HG03103 (cell line): Measurements from ENCODE around the gene CYB5R4.
A peak's percentile ranks its signal among the peaks of the same experiment; 100 is the strongest.
"Not testable (repeated sequence)": the region's sequence is repeated elsewhere in the genome, so short reads cannot be mapped to it uniquely, and the experiment has no call there.

Experiments
- ATAC-seq: cut with Tn5 transposase; IDR thresholded peaks from one replicate; pipeline ENCODE4 v1.9.1; 2021; ENCODE audit warnings: low read depth; ENCODE audit not compliant: unreplicated experiment

Gene CYB5R4

DNA sequence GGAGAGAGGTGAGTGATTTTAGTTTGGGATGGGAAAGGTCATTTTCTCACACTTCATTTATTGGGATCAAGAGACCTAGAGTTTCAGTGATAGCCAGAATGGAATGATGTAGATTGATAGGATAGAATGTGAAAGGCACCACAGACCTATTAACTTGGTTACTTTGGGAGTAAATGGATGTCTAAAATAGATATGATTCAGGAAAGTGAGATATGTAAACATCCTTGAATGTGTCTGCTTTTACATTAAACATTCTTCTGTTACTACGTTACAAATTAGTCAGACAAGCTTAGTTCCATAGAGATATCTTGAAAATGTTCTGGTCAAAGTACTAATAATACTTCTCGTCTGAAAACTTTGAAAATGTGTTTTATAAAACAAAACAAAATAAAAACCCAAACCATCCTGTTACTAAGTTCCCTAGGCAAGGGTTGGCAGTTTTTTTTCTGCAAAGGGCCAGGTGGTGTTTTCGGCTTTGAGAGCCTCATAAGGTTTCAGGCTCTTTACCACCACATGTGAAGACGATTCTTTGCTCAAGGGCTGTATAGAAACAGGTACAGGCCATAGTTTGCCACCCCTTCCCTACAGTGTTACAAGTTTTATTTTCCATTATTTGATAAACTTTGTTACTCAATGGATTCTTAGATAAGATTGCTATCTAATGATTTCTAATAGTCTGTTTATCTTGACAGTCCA, 3.4 kb downstream of the CYB5R4 start:
- ATAC-seq: no peak

DNA sequence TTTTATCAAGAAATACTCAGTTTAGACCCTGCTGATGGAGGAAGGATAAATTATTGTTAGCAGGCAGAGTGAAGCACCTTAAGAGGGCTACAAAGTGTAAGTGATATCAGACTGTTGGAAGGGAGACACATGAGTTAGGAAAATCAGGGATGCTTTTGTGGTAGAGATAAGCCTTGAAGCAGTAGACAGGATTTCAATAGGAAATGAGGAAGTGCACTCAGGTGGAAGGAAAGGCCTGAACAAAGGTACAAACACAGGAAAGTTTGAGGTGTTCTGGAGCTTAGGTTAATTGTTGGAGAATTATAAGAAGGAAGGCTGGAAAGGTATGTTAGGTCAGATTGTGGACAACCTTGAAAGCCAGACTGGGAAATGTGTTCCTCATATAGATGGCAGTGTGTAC, 7.6 kb downstream of the CYB5R4 start:
- no peak for ATAC-seq

DNA sequence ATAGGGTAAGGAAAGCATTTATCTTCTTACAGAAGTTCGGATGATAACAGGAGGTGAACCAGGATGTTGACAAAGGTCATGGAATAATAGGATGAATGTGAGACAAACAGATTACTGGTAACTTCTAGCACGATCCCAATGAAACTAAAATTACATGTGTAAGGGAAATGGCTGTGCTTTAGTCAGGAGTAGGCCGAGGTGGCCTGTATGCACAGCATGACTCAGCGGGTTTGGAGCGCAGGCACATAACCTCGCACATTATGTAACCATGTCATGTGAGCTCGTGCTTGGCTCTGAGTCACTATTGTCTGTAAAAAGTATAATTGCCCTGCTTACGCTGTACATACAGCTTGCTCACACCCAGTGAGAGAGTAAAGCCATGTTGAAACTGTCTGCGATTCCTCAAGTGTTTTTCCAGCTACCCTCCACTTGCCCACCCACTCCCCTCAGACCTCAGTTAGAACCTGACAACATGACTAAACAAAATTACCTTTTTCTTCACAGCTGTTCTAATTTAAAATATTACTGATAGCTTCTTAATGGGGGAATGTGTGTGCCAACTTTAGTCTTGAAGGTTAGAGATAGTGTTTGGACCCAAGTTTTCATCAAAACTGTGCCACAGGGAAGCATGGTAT, 8.2 kb downstream of the CYB5R4 start:
- no peak for ATAC-seq

DNA sequence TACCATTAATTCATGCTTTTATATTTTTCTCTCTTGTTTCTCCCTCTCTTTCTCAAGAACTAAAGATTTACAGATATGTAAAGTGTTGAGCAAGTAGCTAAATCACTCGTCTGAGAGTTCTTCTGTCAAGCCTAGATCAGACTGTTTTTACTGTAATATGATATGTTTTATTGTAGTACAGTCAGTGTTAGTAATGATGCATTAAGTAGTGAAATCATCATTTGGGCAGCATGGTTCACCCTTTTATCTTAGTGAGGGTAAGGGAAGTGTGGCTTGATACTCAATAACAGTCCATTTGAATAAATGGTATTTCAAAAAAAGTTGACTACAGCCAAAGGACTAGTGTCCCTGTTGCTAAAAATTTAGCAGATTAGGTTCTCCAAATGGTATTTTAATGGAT, 9.2 kb downstream of the CYB5R4 start:
- no peak for ATAC-seq

DNA sequence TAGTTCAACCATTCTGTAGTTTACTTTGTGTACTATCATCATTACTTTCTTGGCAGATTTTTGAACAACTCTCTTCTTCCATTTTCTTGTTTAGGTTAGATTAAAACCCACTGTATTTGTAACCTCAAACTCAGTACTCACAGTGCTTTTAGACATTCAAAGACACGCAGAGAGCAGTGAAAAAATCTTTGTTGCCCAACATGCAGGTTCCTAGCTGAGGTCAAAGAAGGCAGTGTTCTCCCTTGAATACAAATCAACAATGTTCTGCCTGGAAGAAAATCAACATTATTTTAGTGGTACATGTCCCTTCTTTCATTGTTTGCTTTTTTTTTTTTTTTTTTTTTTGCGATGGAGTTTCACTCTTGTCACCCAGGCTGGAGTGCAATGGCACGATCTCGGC, 11.2 kb downstream of the CYB5R4 start:
- no peak for ATAC-seq

DNA sequence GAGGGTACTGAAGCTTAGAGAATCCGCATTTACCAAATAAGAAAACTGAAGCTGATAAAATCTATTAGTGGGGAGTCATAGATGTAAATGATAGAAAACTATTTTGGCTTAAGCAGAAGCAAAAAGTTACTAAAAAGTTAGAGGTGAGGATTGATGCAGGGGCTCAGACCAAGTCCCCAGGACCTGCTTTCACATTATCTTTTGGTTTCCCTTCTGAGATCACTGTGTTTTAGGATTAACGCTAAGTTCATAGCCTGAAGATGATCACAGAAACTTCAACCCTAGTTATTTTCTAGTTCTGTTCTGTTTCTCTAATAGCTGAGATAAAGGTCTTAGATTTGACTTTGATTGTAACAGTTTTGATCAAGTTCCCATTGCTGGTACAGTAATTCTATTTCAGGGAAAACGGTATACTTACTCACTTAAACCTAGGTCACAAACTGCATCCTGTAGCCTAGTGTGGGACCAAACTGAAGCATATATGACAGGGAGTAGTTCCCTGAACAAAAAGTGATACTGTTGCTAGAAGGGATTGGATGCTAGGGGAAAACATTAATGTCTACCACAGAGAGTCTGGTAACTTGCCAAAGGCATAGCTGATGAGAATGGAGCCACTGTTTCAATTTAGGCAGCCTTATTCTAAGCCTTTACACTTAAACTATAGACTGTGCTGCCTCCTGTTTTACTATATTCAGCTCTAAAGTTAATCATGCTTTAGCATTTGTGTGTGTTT, 13.1 kb downstream of the CYB5R4 start:
- ATAC-seq: no peak

DNA sequence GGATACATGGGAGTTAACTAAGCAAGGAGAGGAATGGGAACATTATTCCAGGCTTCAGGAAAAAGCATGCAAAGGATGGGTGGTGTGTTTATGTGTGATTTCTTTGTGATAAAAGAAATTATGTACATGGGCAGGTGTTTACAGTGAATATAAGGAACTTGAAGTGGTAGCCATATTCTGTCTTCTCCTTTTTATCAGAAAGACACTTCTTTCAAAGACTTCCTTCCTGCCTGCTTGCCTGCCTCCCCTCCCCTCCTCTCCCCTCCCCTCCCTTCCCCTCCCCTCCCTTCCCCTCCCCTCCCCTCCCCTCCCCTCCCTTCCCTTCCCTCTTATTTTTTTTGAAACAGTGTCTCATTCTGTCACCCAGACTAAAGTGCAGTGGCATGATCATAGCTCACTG, 14.4 kb downstream of the CYB5R4 start:
- ATAC-seq: no peak

DNA sequence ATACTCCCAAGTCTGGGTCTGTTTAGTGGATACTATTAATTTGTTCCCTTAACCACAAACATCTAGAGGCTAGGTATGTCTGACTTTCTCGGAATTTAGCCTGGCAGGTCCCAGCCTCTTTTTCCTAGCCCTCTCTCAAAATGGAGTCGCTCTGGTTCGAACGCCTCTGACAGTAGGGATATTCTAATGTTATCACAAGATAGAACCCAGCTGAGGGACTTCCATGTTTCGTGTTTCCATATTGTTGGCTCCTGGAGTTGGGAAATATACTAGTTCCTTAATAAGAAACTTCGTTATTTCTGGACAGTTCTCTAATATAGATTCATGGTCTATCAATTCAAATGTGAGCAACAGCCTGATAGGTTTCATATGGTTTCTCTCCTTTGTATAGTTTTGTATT, 16.4 kb downstream of the CYB5R4 start:
- no peak for ATAC-seq

DNA sequence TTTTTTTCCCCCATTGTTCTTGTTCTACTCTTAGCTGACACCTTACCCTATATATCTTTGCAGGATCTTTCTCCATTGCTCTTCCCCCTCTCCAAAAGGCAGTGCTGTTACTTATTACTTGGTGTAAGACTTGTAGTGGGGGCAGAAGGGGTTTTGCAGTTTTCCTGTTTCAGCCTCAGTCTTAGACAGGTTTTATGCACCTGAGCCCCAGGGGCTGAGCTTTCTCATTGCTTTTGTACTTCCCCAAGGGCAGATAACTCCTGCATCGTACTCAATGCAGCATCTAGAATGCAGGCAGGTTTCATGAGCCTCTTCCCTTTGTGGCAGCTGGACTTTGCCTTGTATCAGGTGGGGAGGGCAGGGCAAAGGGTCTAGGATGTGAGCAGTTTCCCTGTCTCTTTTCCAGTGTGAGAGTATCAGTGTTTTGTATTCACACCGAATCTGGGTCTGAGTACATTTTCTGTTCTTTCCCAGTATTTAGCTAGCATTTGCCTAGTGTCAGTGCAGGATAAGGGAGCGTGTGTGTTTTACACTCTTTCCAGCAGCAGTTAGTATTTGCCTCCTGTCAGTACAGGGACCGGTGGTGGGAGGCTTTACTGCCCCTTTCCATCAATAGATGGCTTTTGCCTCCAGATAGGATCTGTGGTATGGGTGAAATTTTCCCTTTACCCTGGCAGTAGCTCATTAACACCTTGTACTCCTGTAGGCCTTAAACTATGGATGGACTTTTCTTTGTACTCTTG, 19.6 kb downstream of the CYB5R4 start:
- ATAC-seq: no peak

DNA sequence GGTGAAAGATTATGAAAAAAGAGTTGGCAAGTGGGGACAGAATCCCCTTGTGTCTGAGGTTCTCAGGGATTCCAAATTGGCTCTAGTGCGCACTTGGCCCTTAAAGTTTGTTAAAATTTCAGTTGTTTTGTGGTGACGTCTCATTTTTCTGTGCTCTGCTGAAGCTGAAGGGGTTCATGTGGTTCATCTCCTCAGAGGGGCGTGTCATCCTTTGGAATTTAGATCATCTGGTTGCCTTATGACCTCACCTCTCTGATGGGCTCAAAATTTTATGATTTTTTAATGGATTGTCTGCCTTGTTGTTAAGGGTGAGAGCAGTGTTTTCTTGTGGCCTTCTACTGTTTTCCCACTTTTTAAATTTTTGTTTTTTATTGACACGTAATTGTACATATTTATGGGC, 20.3 kb downstream of the CYB5R4 start:
- no peak for ATAC-seq

DNA sequence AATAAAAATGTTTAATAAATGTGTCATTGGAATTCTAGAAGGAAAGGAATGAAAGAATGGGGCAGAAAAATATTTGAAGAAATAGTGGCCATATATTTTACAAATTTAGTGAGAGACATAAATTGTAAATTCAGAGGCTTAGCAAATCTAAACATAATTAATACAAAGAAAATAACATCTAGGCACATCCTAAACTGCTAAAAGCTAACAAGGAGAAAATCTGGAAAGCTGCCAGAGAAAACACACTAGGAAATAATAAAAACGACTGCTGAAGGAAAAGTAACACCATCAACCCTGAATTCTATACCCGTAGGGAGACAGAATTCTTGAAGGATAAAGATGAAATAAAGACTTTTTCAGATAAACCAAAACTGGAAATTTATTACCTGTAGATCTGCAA, 23.8 kb downstream of the CYB5R4 start:
- ATAC-seq: no peak

DNA sequence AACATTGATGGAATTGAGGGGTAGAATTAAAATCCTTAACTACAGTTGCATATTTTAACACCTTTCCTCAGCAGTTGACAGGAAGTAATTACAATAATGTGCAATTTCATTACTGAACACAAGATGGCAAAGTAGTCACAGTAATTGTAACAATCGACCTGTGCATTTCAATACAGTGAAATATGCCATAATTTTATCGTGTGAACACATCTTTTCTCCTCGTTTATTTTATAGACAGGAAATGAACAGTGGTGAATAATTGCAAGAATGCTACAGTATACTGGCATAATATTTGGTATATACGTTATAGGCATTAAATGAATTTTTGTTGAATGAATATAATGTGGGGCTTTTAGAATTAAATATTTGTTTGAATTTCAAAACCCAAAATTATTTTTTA, 25.0 kb downstream of the CYB5R4 start:
- peak; percentile 87 for ATAC-seq

DNA sequence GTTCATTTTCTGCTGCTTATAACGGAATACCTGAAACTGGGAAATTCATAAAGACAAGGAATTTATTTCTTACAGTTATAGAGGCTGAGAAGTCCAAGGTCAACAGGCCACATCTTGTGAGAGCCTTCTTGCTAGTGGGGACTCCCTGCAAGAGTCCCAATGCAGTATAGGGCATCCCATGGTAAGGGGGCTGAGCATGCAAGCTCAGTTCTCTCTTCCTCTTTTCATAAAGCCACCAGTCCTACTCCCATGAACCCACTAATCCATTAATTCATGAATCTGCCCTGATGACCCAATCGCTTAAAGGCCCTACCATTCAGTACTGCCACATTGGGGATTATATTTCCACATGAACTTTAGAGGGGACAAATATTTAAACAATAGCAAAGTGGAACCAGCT, 26.5 kb downstream of the CYB5R4 start:
- ATAC-seq: no peak

DNA sequence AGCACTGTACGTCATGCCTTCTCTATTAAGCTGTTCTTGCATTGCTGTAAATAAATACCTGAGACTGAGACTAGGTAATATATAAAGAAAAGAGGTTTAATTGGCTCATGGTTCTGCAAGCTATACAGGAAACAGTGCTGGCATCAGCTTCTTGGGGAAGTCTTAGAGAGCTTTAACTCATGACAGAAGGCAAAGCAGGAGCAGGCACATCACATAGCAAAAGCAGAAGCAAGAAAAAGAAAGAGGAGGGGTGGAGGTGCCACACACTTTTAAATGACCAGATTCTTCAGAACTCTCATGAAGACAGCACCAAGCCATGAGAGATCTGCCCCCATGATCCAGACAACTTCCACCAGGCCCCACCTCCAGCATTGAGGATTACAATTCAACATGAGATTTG, 30.1 kb downstream of the CYB5R4 start:
- no peak for ATAC-seq

DNA sequence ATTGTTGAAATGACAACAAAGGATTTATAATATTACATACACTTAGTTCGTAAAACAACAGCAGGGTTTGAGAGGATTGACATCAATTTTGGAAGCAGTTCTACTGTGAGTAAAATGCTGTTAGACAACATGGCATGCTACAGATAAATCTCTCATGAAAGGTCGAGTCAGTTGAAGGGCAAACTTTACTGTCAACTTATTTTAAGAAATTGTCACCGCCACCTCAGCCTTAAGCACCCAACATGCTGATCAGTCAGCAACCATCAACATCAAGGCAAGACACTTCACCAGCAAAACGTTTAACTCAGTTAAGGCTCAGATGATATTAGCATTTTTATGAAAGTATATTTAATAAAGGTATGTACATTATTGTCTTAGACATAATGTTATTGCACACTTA, 31.0 kb downstream of the CYB5R4 start:
- no peak for ATAC-seq

DNA sequence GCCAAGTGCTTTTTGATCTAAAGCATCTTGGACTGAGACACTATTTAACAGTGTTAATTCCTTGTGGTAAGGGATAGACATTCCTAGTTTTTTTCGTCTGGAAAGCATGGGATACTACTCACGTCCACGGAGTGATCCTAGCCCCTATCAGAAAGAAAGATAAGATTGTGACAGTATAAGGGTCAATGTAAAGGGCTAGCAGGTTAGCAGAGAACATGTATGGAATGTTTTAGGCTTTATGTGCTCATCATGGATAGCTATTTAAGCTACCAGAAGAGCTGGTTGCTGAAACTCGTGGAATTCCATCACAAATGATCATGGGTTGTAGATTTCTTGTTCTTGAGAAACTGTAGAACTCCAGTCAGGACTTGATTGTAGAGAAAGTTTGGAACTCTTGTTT, 32.1 kb downstream of the CYB5R4 start:
- no peak for ATAC-seq

DNA sequence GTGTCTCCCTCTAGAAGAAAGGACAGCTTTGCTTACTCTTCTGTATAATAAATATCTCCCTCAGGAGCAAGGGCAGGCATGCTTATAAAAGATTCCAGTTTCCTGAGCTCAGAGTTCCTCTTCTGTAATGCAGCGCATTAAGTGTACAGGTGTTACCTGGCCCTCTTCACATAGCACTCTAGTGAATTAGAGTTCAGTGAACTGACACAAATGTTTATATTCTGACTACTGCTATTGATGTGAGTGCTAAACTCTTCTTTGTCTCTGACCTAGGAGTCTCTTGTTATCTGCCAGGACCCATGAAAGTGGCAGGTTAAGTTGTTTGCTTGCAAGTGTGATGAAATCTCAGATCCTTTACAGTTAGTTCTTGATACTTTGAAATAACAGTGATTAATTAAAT, 33.5 kb downstream of the CYB5R4 start:
- ATAC-seq: no peak

DNA sequence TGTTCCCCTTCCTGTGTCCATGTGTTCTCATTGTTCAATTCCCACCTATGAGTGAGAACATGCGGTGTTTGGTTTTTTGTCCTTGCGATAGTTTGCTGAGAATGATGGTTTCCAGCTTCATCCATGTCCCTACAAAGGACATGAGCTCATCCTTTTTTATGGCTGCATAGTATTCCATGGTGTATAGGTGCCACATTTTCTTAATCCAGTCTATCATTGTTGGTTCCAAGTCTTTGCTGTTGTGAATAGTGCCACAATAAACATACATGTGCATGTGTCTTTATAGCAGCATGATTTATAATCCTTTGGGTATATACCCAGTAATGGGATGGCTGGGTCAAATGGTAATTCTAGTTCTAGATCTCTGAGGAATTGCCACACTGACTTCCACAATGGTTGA, 37.6 kb downstream of the CYB5R4 start:
- not testable (repeated sequence) for ATAC-seq

DNA sequence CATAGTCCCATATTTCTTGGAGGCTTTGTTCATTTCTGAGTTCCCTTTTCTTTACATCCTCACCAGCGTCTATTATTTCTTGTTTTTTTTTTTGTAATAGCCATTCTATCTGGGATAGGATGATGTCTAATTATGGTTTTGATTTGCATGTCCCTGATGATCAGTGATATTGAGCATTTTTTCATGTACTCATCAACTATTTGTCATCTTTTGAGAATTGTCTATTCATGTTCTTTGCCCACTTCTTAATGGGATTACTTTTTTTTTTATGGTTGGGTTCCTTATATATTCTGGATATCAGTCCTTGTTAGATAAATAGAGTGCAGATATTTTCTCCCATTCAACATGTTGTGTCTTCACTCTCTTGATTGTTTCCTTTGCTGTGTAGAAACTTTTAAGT, 42.1 kb downstream of the CYB5R4 start:
- no peak for ATAC-seq

DNA sequence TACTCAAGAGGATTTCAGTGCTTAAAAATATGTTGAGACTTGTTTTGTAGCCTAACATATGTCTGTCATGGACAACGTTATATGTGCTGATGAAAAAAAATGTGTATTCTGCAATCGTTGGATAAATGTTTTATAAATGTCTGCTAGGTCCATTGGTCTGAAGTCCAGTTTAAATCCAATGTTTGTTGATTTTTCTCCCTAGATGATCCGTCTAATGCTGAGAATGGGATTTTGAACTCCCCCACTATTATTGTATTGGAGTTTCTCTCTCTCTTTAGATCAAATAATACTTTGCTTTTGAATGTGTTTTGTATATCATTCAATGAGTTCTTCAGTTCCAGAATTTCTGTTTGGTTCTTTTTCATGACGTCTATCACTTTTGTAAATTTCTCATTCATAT, 44.9 kb downstream of the CYB5R4 start:
- ATAC-seq: no peak

DNA sequence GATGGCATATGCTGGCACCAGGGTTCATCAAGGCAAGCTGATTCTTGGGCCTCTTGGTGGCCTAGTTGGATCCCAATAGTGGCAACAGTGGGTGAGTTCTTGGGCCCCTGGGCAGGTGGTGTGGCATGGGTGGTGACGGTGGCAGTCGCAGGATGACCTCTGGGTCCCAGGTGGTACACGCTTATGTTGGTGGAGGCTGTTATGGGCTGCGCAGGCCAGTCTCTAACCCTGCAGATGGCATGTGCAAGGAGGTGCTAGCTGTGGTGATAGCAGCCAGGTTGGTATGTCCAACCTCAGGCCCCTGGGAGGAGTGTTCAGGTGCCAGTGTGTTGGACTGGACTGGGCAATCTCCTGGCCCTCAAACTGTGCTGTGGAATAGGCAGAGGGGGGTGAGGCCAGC, 46.2 kb downstream of the CYB5R4 start:
- ATAC-seq: no peak
